Measurements from ENCODE around the gene SATB2.
A peak's percentile ranks its signal among the peaks of the same experiment; 100 is the strongest.

Gene SATB2

GRCh38 chr2:199440118-199440517 is 17.6 kb downstream of the SATB2 start:
- Histone ChIP-seq H3K36me3 (ENCODE audit: insufficient read depth, low read length) (no peaks in the 10 kb centered on the region), H3K4me1 (ENCODE audit: insufficient read depth, low read length, severe bottlenecking) (peaks cover 74% of the 10 kb centered on the region), H3K9ac (ENCODE audit: low read length) (no peak overlapping the region), H3K79me2 (ENCODE audit: insufficient read depth, low read length) (no peaks in the 10 kb centered on the region), H4K20me1 (ENCODE audit: insufficient read depth, low read length) (no peaks in the 10 kb centered on the region), H2AFZ (ENCODE audit: low read length) (no peak overlapping the region), H3K9me3 (ENCODE audit: low read length) (no peaks in the 10 kb centered on the region), H3K4me3 (ENCODE audit: low read depth, low read length, poor library complexity, severe bottlenecking) (no peak overlapping the region), H3K4me2 (ENCODE audit: low read length) (no peak overlapping the region), H3K27ac (ENCODE audit: low read depth, low read length, poor library complexity, severe bottlenecking) (peak overlapping the region; percentile 80), H3K27me3 (ENCODE audit: insufficient read depth, low read length) (no peaks in the 10 kb centered on the region), H3K9me2 (ENCODE audit: low read depth, low read length) (no peaks in the 10 kb centered on the region), H3F3A (ENCODE audit: insufficient read depth, low read length) (no peaks in the 10 kb centered on the region)
- TF ChIP-seq, protein P1, sequence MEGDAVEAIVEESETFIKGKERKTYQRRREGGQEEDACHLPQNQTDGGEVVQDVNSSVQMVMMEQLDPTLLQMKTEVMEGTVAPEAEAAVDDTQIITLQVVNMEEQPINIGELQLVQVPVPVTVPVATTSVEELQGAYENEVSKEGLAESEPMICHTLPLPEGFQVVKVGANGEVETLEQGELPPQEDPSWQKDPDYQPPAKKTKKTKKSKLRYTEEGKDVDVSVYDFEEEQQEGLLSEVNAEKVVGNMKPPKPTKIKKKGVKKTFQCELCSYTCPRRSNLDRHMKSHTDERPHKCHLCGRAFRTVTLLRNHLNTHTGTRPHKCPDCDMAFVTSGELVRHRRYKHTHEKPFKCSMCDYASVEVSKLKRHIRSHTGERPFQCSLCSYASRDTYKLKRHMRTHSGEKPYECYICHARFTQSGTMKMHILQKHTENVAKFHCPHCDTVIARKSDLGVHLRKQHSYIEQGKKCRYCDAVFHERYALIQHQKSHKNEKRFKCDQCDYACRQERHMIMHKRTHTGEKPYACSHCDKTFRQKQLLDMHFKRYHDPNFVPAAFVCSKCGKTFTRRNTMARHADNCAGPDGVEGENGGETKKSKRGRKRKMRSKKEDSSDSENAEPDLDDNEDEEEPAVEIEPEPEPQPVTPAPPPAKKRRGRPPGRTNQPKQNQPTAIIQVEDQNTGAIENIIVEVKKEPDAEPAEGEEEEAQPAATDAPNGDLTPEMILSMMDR (IDR thresholded peaks at IDR 0.05; ENCODE audit: low read length), result no peak
- no peak for TF ChIP-seq EZH2 (IDR thresholded peaks at IDR 0.05; ENCODE audit: borderline replicate concordance, low read length)

GRCh38 chr2:199439542-199439941 is 18.2 kb downstream of the SATB2 start:
- Histone ChIP-seq H3K36me3 (ENCODE audit: insufficient read depth, low read length) (no peaks in the 10 kb centered on the region), H3F3A (ENCODE audit: insufficient read depth, low read length) (no peaks in the 10 kb centered on the region), H3K4me1 (ENCODE audit: insufficient read depth, low read length, severe bottlenecking) (peaks cover 74% of the 10 kb centered on the region), H3K9me3 (ENCODE audit: low read length) (no peaks in the 10 kb centered on the region), H3K9me2 (ENCODE audit: low read depth, low read length) (no peaks in the 10 kb centered on the region), H3K9ac (ENCODE audit: low read length) (no peak overlapping the region), H3K79me2 (ENCODE audit: insufficient read depth, low read length) (no peaks in the 10 kb centered on the region), H3K4me2 (ENCODE audit: low read length) (0 out of 2 replicates have a peak overlapping the region, but pooled peaks have one; percentile 2), H3K27ac (ENCODE audit: low read depth, low read length, poor library complexity, severe bottlenecking) (peak overlapping the region; percentile 80), H4K20me1 (ENCODE audit: insufficient read depth, low read length) (no peaks in the 10 kb centered on the region), H3K27me3 (ENCODE audit: insufficient read depth, low read length) (no peaks in the 10 kb centered on the region), H3K4me3 (ENCODE audit: low read depth, low read length, poor library complexity, severe bottlenecking) (no peak overlapping the region), H2AFZ (ENCODE audit: low read length) (no peak overlapping the region)
- TF ChIP-seq EZH2 (IDR thresholded peaks at IDR 0.05; ENCODE audit: borderline replicate concordance, low read length), result no peak
- TF ChIP-seq, protein P1 (IDR thresholded peaks at IDR 0.05; ENCODE audit: low read length), result no peak

GRCh38 chr2:199439066-199439465 is 18.7 kb downstream of the SATB2 start:
- H3K9ac ChIP-seq (ENCODE audit: low read length), result no peak overlapping the region
- TF ChIP-seq EZH2 (IDR thresholded peaks at IDR 0.05; ENCODE audit: borderline replicate concordance, low read length), result no peak
- TF ChIP-seq, protein P1 (IDR thresholded peaks at IDR 0.05; ENCODE audit: low read length), result no peak
- H3K79me2 ChIP-seq (ENCODE audit: insufficient read depth, low read length), result no peaks in the 10 kb centered on the region
- H2AFZ ChIP-seq (ENCODE audit: low read length), result peak overlapping the region; percentile 22
- no peaks in the 10 kb centered on the region for H3K9me3 ChIP-seq (ENCODE audit: low read length)
- no peak overlapping the region for H3K4me3 ChIP-seq (ENCODE audit: low read depth, low read length, poor library complexity, severe bottlenecking)
- no peaks in the 10 kb centered on the region for H3K9me2 ChIP-seq (ENCODE audit: low read depth, low read length)
- no peaks in the 10 kb centered on the region for H3K27me3 ChIP-seq (ENCODE audit: insufficient read depth, low read length)
- H4K20me1 ChIP-seq (ENCODE audit: insufficient read depth, low read length), result no peaks in the 10 kb centered on the region
- no peaks in the 10 kb centered on the region for H3K36me3 ChIP-seq (ENCODE audit: insufficient read depth, low read length)
- peaks cover 74% of the 10 kb centered on the region for H3K4me1 ChIP-seq (ENCODE audit: insufficient read depth, low read length, severe bottlenecking)
- H3F3A ChIP-seq (ENCODE audit: insufficient read depth, low read length), result no peaks in the 10 kb centered on the region
- peak overlapping the region; percentile 80 for H3K27ac ChIP-seq (ENCODE audit: low read depth, low read length, poor library complexity, severe bottlenecking)
- H3K4me2 ChIP-seq (ENCODE audit: low read length), result peak overlapping the region; percentile 2; the same call in 1 of the 2 replicates

Data from OCI-LY1 (cell line).